COR-L47 (cell line): ENCODE measurements around the gene OR1S2.
"Not testable (repeated sequence)": the region's sequence is repeated elsewhere in the genome, so short reads cannot be mapped to it uniquely, and the experiment has no call there.

Experiments used
- DNase-seq: peaks from one replicate; lab custom pipeline; 2025; lab: John Stamatoyannopoulos, UW

Gene OR1S2

GRCh38 chr11:58204042-58204441, at the start of gene OR1S2:
OR1S2 (minus strand) TSS chr11:58204142; CDS start chr11:58204142, 0 bp downstream.
- DNase-seq = no peak

- no peak for DNase-seq
These were observed 40.0 kb upstream of the OR1S2 start for GRCh38 chr11:58243954-58244353.

- DNase-seq = no peak
These were observed 24.1 kb upstream of the OR1S2 start for GRCh38 chr11:58227956-58228615.

- no peak for DNase-seq
These were observed 18.8 kb upstream of the OR1S2 start for GRCh38 chr11:58222721-58223120.

- no peak for DNase-seq
These were observed 12.5 kb upstream of the OR1S2 start for GRCh38 chr11:58216476-58216875.

- DNase-seq = not testable (repeated sequence)
These were observed 8.5 kb upstream of the OR1S2 start, which contains the start of gene OR1S1 for GRCh38 chr11:58212420-58212819. OR1S1 (plus strand) TSS chr11:58212720.

GRCh38 chr11:58199271-58199670, 4.7 kb downstream of the OR1S2 start:
- DNase-seq = no peak

GRCh38 chr11:58195939-58196338, 8.0 kb downstream of the OR1S2 start:
- no peak for DNase-seq

- DNase-seq = no peak
These were observed 10.6 kb downstream of the OR1S2 start for GRCh38 chr11:58193391-58193790.

GRCh38 chr11:58192229-58192628, 11.7 kb downstream of the OR1S2 start:
- no peak for DNase-seq

GRCh38 chr11:58188770-58189169, 15.2 kb downstream of the OR1S2 start, which contains the start of gene OR9Q2:
OR9Q2 (plus strand) TSS chr11:58189070; CDS start chr11:58190491, 1,421 bp downstream.
- no peak for DNase-seq

GRCh38 chr11:58186938-58187337, 17.0 kb downstream of the OR1S2 start:
- DNase-seq = no peak

GRCh38 chr11:58179648-58180047, 24.3 kb downstream of the OR1S2 start:
- no peak for DNase-seq

- no peak for DNase-seq
These were observed 25.5 kb downstream of the OR1S2 start for GRCh38 chr11:58178444-58178843.

- no peak for DNase-seq
These were observed 26.4 kb downstream of the OR1S2 start for GRCh38 chr11:58177409-58178054.

GRCh38 chr11:58165504-58166106, 38.3 kb downstream of the OR1S2 start:
- no peak for DNase-seq

GRCh38 chr11:58164990-58165389, 39.0 kb downstream of the OR1S2 start:
- DNase-seq = no peak

GRCh38 chr11:58164389-58164788, 39.6 kb downstream of the OR1S2 start:
- DNase-seq = no peak
